OCI-LY3 (cell line): Measurements from ENCODE around the gene MPV17L2.

Source experiments
- EZH2phosphoT487 ChIP-seq: fragments of 200-600 bp; shearing (Covaris generic); IDR thresholded peaks from 2 replicates; pipeline ENCODE4 v1.6.1; 2018; ENCODE audit warnings: antibody characterized with exemption, mixed run types, low read depth
- TF ChIP-seq, protein P1 (sequence below): fragments of 200-600, 300-600 bp; sonication (generic); IDR thresholded peaks from 2 replicates; pipeline ENCODE4 v1.5.1; 2014; ENCODE audit warnings: antibody characterized with exemption, low read length, low read depth

DNA sequence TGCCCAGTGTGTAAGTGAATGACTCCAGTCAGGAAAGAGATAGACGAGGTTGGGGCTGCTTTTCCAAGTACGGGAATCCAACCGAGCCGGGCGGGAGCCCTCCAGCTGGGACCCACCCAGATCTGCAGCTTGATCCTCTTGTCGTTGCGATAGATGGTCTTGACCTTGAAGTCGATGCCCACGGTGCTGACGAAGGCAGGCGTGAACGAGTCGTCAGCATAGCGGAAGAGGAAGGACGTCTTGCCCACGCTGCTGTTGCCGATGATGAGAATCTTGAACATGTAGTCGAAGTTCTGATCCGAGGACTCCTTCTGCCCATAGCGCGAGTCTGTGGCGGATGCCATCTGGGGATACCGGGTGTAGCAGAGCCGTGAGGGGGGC, 9.4 kb downstream of the MPV17L2 start:
- TF ChIP-seq, protein P1, sequence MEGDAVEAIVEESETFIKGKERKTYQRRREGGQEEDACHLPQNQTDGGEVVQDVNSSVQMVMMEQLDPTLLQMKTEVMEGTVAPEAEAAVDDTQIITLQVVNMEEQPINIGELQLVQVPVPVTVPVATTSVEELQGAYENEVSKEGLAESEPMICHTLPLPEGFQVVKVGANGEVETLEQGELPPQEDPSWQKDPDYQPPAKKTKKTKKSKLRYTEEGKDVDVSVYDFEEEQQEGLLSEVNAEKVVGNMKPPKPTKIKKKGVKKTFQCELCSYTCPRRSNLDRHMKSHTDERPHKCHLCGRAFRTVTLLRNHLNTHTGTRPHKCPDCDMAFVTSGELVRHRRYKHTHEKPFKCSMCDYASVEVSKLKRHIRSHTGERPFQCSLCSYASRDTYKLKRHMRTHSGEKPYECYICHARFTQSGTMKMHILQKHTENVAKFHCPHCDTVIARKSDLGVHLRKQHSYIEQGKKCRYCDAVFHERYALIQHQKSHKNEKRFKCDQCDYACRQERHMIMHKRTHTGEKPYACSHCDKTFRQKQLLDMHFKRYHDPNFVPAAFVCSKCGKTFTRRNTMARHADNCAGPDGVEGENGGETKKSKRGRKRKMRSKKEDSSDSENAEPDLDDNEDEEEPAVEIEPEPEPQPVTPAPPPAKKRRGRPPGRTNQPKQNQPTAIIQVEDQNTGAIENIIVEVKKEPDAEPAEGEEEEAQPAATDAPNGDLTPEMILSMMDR = no peak
- no peak for TF ChIP-seq EZH2phosphoT487
